GM08714 (cell line): ENCODE data around the gene LRIF1.
"Not testable (repeated sequence)": the region's sequence is repeated elsewhere in the genome, so short reads cannot be mapped to it uniquely, and the experiment has no call there.

Source experiments
- H3K4me3 ChIP-seq: fragments of 200-500 bp; sonication (Bioruptor generic); 2 replicates; pipeline ENCODE4 v1.5.1; 2014; ENCODE audit warnings: mild to moderate bottlenecking, low read length, inconsistent platforms
- ZNF274 ChIP-seq: IDR thresholded peaks from 2 replicates; pipeline ENCODE4 v1.6.1; 2012; ENCODE audit warnings: mild to moderate bottlenecking, low read depth, low read length

LRIF1 gene

GRCh38 chr1:110962892-110963690, 631 bp downstream of the LRIF1 start:
- TF ChIP-seq ZNF274: no peak

DNA sequence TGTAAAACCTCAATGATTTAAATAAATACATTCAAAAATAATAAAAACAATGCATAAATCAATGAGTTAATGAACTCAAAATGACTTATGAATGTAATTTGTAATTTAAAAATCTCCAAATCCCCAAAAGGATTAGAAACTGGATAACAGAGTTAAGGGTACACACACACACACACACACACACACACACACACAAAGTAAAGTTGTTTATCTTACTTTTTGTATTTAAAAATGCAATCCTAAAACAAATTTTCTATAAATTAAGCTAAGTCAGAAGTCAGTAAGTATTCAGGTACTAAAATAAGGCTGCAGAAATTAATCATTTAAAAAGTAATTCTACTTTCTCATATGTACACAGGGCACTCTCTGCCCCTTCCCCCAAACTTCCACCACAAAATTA, 1.8 kb downstream of the LRIF1 start:
- H3K4me3 ChIP-seq: no peak overlapping the region; the same call in 1 of the 2 replicates
- no peak for TF ChIP-seq ZNF274

More at GRCh38 chr1:110962892-110963690, 631 bp downstream of the LRIF1 start:
- H3K4me3 ChIP-seq: peak overlapping the region; percentile 85

DNA sequence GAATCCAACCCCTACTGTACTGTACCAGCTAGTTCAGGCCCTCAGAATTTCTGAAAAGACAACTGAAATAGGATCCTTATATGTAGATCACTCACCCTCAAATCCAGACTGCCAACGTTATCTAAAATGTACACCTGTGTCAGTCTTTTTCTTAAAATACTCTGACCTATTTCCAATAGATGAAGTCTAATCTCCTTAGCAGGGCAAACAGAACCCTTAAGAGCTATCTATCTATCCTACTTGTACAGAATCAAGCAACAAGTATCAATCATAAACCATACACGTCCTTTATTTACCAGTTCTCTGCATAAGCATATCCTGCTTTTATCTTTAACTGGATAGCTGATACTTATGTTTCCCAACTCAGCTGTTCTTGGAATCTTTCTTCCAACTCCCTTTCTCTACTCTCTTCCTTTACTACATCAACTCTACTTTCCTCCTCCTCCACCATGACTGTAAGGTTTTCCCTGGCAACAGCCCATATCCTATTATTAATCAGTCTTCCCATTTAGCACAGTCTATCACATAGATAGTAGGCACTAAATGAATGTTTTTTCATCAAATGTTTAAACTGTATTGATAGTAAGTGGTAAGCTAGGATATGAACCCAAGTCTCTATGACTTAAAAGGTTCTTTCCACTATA, 2.8 kb downstream of the LRIF1 start:
- no peak overlapping the region for H3K4me3 ChIP-seq
- TF ChIP-seq ZNF274: no peak

GRCh38 chr1:110957798-110958197, 5.9 kb downstream of the LRIF1 start:
- no peak for TF ChIP-seq ZNF274
- no peak overlapping the region for H3K4me3 ChIP-seq

GRCh38 chr1:110956586-110956985, 7.1 kb downstream of the LRIF1 start:
- no peak for TF ChIP-seq ZNF274
- no peak overlapping the region for H3K4me3 ChIP-seq

GRCh38 chr1:110953031-110953430, 10.7 kb downstream of the LRIF1 start:
- no peak overlapping the region for H3K4me3 ChIP-seq
- TF ChIP-seq ZNF274: no peak

DNA sequence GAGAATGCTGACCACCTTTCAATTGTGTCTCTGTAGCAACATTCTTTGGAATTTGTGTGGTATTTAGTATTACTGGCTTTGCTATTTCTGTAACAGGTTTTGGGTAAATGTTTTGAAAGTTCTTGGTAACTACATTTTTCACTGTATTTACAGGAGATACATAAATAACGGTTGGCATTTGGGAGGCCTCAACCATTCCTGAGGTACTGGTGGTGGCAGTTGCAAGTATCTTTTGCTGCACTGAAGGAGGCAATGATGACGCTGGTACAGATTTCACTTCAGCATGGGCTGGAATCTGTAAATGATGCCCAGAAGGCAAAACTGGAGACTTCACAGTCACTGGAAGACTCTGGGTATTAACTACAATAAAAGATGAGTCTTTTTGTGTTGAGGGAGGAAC, 11.7 kb downstream of the LRIF1 start:
- TF ChIP-seq ZNF274: no peak
- H3K4me3 ChIP-seq: no peak overlapping the region

DNA sequence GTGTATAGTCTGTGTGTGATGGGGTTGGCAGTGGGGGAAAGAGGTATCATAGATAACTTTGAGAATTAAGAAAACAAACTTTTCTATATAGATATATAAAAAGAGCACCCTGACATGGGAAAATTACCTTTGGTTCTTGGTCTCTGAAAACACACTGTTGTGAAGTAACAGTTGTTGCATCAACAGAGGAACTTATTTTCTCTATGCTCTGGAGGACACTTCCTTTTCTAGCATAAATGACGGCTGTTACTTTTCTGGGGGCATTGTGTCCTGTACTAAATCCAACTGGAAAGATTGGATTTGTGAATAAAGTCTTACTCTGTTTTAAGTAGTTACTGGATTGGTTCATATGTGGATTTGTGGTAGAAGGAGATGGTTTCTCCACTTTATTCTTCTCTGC, 12.6 kb downstream of the LRIF1 start:
- no peak for TF ChIP-seq ZNF274
- no peak overlapping the region for H3K4me3 ChIP-seq

DNA sequence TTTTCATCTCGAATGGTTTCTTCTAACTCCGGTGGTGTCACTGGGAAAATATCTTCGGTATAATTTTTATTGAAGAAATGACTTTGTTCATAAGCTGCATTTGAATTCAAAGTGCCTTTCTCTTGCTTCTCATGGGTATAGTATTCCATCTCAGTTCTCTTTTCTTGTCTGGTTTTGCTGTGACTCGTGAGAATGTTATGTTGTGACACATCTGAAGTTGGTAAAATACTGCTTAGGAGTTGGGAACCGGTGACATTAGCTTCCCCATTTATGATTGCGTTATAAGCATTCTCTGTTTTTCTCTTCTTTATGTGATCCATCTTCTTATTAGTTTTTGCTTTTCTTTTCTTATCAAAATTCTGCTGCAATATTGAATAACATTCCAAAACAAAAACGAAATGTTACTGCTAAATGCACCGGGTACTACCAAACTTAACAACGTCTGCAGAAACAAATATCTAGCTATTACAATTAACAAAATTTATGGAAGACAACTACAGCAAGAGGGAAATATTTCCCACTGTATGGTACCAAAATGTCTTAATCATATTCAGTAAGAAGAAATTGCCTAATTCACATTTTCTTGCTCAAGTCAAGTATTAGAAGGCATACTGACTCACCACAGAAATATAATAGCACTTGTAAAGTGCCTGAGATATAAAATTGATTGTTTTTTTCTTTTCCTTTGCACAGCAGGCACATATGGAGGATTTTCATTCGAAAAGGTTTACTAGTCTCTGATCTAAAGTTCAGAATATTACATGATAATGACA, 15.5 kb downstream of the LRIF1 start:
- H3K4me3 ChIP-seq: no peak overlapping the region
- TF ChIP-seq ZNF274: no peak

GRCh38 chr1:110945626-110946025, 18.1 kb downstream of the LRIF1 start:
- no peak for TF ChIP-seq ZNF274

DNA sequence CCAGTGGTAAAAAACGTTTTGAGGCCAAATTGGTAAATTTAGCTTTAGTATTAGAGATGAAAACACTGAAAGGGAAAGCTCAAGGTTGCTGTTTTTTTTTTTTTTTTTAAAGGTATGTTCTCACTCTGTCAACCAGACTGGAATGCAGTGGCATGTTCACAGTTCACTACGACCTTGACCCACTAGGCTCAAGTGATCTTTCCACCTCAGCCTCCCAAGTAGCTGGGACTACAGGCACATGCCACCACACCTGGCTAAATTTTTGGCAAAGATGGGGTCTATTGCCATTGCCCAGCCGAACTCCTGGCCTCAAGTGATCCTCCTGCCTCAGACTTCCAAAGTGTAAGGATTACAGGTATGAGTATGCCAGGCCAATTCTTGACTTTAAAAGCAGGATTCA, 18.9 kb downstream of the LRIF1 start:
- TF ChIP-seq ZNF274: no peak
- H3K4me3 ChIP-seq: no peak overlapping the region

More at GRCh38 chr1:110945626-110946025, 18.1 kb downstream of the LRIF1 start:
- H3K4me3 ChIP-seq: no peak overlapping the region

- no peak overlapping the region for H3K4me3 ChIP-seq
- no peak for TF ChIP-seq ZNF274
Observed at GRCh38 chr1:110936567-110936966, 27.2 kb downstream of the LRIF1 start.

DNA sequence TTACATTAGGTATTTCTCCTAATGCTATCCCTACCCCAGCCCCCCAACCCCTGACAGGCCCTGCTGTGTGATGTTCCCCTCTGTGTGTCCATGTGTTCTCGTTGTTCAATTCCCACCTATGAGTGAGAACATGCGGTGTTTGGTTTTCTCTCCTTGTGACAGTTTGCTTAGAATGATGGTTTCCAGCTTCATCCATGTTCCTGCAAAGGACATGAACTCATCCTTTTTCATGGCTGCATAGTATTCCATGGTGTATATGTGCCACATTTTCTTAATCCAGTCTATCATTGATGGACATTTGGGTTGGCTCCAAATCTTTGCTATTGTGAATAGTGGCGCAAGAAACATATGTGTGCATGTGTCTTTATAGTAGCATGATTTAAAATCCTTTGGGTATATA, 32.6 kb downstream of the LRIF1 start:
- H3K4me3 ChIP-seq: not testable (repeated sequence)

DNA sequence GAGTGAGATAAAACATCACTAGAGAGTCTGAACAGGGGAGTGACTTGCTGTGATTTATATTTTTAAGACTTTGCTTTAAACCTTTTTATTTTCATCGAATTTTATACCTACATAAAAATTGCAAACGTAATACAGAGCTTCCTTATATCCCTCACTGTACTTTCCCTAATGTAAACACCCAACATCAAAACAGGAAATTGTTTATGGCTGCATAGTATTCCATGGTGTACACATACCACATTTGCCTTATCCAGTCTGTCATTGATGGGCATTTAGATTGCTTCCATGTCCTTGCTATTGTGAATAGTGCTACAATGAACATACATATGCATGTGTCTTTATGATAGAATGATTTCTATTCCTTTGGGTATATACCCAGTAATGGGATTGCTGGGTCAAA, 34.8 kb downstream of the LRIF1 start:
- TF ChIP-seq ZNF274: no peak
- H3K4me3 ChIP-seq: no peak overlapping the region

- no peak overlapping the region for H3K4me3 ChIP-seq
- no peak for TF ChIP-seq ZNF274
Observed at GRCh38 chr1:110928191-110928590, 35.5 kb downstream of the LRIF1 start.
